Measurements from ENCODE around the gene P4HB. TPM values are rescaled to one million over a fixed set of nuclear protein-coding genes. Genes with fewer than 3 reads are reported as not detected.
A peak's percentile ranks its signal among the peaks of the same experiment; 100 is the strongest.

Gene P4HB
- total RNA-seq, 1 donor from 2014 or later: 792 TPM

DNA sequence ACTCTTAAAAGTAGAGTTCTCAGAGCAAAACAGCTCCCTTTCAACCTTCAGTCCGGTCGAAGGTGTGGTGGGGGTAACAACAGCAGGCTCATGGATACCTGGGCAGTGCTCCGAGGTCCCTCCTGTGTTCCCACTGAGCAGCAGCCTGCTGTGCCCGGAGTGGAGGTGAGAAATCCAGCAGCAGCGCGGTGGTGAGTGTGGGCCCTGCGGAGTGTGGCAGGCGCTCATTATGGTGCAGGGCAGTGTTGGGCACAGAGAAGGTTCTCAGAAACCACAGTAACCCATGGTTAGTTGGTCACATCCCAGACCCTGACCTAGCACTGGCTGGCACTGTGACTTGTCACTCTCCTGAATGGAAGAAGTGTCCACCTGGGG, 5.0 kb upstream of the P4HB start:
- no peak for DNase-seq (ENCODE audit: extremely low spot score, unreplicated experiment)
- Mint-ChIP-seq H3K9me3 (ENCODE audit: unreplicated experiment) (no peaks in the 10 kb centered on the region), H3K27me3 (ENCODE audit: unreplicated experiment) (no peaks in the 10 kb centered on the region), H3K4me3 (ENCODE audit: unreplicated experiment) (no peak overlapping the region), H3K4me1 (ENCODE audit: unreplicated experiment) (peaks cover 48% of the 10 kb centered on the region), H3K27ac (ENCODE audit: unreplicated experiment) (peak overlapping the region; percentile 66), H3K36me3 (ENCODE audit: unreplicated experiment) (peaks cover 10% of the 10 kb centered on the region)
- TF ChIP-seq, protein P1, sequence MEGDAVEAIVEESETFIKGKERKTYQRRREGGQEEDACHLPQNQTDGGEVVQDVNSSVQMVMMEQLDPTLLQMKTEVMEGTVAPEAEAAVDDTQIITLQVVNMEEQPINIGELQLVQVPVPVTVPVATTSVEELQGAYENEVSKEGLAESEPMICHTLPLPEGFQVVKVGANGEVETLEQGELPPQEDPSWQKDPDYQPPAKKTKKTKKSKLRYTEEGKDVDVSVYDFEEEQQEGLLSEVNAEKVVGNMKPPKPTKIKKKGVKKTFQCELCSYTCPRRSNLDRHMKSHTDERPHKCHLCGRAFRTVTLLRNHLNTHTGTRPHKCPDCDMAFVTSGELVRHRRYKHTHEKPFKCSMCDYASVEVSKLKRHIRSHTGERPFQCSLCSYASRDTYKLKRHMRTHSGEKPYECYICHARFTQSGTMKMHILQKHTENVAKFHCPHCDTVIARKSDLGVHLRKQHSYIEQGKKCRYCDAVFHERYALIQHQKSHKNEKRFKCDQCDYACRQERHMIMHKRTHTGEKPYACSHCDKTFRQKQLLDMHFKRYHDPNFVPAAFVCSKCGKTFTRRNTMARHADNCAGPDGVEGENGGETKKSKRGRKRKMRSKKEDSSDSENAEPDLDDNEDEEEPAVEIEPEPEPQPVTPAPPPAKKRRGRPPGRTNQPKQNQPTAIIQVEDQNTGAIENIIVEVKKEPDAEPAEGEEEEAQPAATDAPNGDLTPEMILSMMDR (IDR thresholded peaks at IDR 0.05): no peak

GRCh38 chr17:81863833-81864768, 3.8 kb upstream of the P4HB start:
- peak overlapping the region; percentile 23 for H3K27ac Mint-ChIP-seq (ENCODE audit: unreplicated experiment)
- H3K4me1 Mint-ChIP-seq (ENCODE audit: unreplicated experiment): peaks cover 44% of the 10 kb centered on the region
- TF ChIP-seq, protein P1 (IDR thresholded peaks at IDR 0.05): no peak
- H3K36me3 Mint-ChIP-seq (ENCODE audit: unreplicated experiment): peaks cover 8% of the 10 kb centered on the region
- no peaks in the 10 kb centered on the region for H3K27me3 Mint-ChIP-seq (ENCODE audit: unreplicated experiment)
- no peak overlapping the region for H3K4me3 Mint-ChIP-seq (ENCODE audit: unreplicated experiment)
- no peak for DNase-seq (ENCODE audit: extremely low spot score, unreplicated experiment)
- H3K9me3 Mint-ChIP-seq (ENCODE audit: unreplicated experiment): no peaks in the 10 kb centered on the region

GRCh38 chr17:81863123-81863675, 2.9 kb upstream of the P4HB start:
- TF ChIP-seq, protein P1 (IDR thresholded peaks at IDR 0.05): no peak
- Mint-ChIP-seq H3K36me3 (ENCODE audit: unreplicated experiment) (peaks cover 8% of the 10 kb centered on the region), H3K4me1 (ENCODE audit: unreplicated experiment) (peaks cover 48% of the 10 kb centered on the region), H3K27me3 (ENCODE audit: unreplicated experiment) (no peaks in the 10 kb centered on the region), H3K9me3 (ENCODE audit: unreplicated experiment) (no peaks in the 10 kb centered on the region), H3K4me3 (ENCODE audit: unreplicated experiment) (peak overlapping the region; percentile 68), H3K27ac (ENCODE audit: unreplicated experiment) (peak overlapping the region; percentile 52)
- DNase-seq (ENCODE audit: extremely low spot score, unreplicated experiment): no peak

DNA sequence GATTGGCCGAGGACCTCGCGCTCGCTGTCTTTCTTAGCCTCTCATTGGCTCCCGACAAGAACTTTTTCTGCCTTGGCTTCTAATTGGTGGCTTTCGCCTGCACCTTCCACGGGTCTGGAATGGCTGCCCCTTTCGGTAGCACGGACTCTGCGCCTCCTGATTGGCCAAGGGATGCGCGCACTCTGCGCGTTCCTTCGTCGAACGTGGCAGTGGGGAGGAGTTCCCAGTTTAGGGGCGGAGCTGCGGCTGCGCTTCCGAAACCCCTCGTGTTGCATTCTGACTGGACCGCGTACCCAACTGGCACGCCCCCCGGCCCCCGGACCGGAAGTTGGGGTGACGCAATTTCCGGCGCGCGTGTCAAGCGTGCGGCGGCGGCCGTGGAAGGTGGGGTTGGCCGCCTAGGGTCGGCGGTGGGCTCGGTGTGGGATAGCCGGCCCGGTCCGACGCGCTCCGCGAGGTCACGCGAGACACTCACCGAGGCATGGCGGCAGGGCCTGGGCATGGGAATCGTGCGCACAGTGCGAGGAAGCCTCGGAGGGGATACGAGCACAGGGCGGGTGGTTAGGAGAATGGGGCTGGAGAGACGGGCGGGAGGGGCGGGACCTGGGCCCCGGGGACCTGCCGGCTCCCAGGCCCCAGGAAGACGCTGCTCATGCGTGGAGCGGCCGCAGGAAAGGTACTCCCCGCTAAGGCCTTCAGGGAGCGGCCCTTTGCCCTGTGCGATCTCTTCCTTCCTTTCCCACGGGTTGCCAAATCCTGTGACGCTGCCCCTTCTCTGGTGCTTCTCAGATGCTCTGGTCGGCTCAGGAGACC, 627 bp upstream of the P4HB start:
- Mint-ChIP-seq H3K27ac (ENCODE audit: unreplicated experiment) (peak overlapping the region; percentile 93), H3K4me3 (ENCODE audit: unreplicated experiment) (peak overlapping the region; percentile 90), H3K9me3 (ENCODE audit: unreplicated experiment) (no peaks in the 10 kb centered on the region), H3K27me3 (ENCODE audit: unreplicated experiment) (no peaks in the 10 kb centered on the region), H3K4me1 (ENCODE audit: unreplicated experiment) (peaks cover 43% of the 10 kb centered on the region), H3K36me3 (ENCODE audit: unreplicated experiment) (peaks cover 14% of the 10 kb centered on the region)
- peak; percentile 100 for DNase-seq (ENCODE audit: extremely low spot score, unreplicated experiment)
- TF ChIP-seq, protein P1 (IDR thresholded peaks at IDR 0.05): no peak
